GM23338 (cell line): ENCODE measurements around the gene TSHB.

ENCODE experiments used
- CTCF ChIP-seq, 2 experiments: fragments of 200-600 bp in 1 of 2; sonication (generic) in 1 of 2; conservative IDR thresholded peaks; 2 replicates each; pipeline versions ENCODE4 v1.5.1 to v1.6.1; 2016 to 2017; ENCODE audit warnings: antibody characterized with exemption in 2 of 2, low read depth in 2 of 2, mild to moderate bottlenecking in 2 of 2, moderate library complexity in 1 of 2
- EZH2 ChIP-seq: fragments of 200-600 bp; sonication (generic); IDR thresholded peaks from one replicate; pipeline ENCODE4 v1.8.0; 2017; ENCODE audit warnings: antibody characterized with exemption, mild to moderate bottlenecking, low read depth; ENCODE audit not compliant: unreplicated experiment
- EZH2phosphoT487 ChIP-seq: fragments of 200-600 bp; sonication (generic); IDR thresholded peaks from one replicate; pipeline ENCODE4 v1.8.1; 2018; ENCODE audit warnings: antibody characterized with exemption; ENCODE audit not compliant: unreplicated experiment
- JUNB ChIP-seq: IDR thresholded peaks from one replicate; pipeline ENCODE4 v1.6.1; 2016; ENCODE audit warnings: antibody characterized with exemption; ENCODE audit not compliant: unreplicated experiment
- POLR2AphosphoS5 ChIP-seq: IDR thresholded peaks from 2 replicates; pipeline ENCODE4 v1.6.1; 2016; ENCODE audit warnings: antibody characterized with exemption, low read depth
- REST ChIP-seq: IDR thresholded peaks from one replicate; pipeline ENCODE4 v1.6.1; 2018; ENCODE audit warnings: antibody characterized with exemption; ENCODE audit not compliant: unreplicated experiment
- ZNF114 ChIP-seq: fragments of 250-450 bp; sonication (Bioruptor Pico); IDR thresholded peaks from 2 replicates; pipeline ENCODE4 v1.5.0; 2020; ENCODE audit warnings: mild to moderate bottlenecking, moderate library complexity

- TF ChIP-seq CTCF (conservative IDR thresholded peaks at IDR 0.05; ENCODE audit: low read depth in 2 of 2) (no peak), EZH2 (no peak), POLR2AphosphoS5 (no peak), JUNB (no peak), REST (no peak), EZH2phosphoT487 (no peak), ZNF114 (CRISPR knock-in tag) (no peak)
Measured at GRCh38 chr1:115029526-115029925, at the start of gene TSHB.
